OCI-LY7 (cell line): ENCODE measurements around the gene LRCH3. TPM values are rescaled to one million over a fixed set of nuclear protein-coding genes. Genes with fewer than 3 reads are reported as not detected.

ENCODE experiments used
- BruUV-seq: library from RNA; stranded (reverse); fragments of 400-500 nt; replicated peaks from 2 replicates; lab custom pipeline; 2021; lab: Mats Ljungman, UMichigan
- CTCF ChIA-PET: fragments of 300-600 bp; sonication (Branson Sonifier 250); formaldehyde crosslinking; loops from one replicate; lab custom pipeline; 2022; ENCODE audit warnings: antibody characterized with exemption; ENCODE audit not compliant: unreplicated experiment; lab: Charles Lee
- POLR2A ChIA-PET: fragments of 300-600 bp; sonication (Branson Sonifier 250); formaldehyde crosslinking; loops from one replicate; lab custom pipeline; 2022; ENCODE audit warnings: antibody characterized with exemption; lab: Charles Lee
- DNase-seq: peaks from one replicate; pipeline ENCODE4 v3.0.0-alpha.2; 2015; ENCODE audit warnings: low spot score
- H2AFZ ChIP-seq: fragments of 200-600 bp; sonication (generic), shearing (Covaris generic); 2 replicates; pipeline ENCODE4 v1.6.1; 2014; ENCODE audit warnings: mild to moderate bottlenecking, antibody characterized with exemption, low read length, moderate library complexity
- H3K27ac ChIP-seq: fragments of 200-600 bp; sonication (generic); 2 replicates; pipeline ENCODE4 v1.5.1; 2014; ENCODE audit warnings: mixed run types, low read depth, mild to moderate bottlenecking, moderate library complexity, low read length, inconsistent platforms; ENCODE audit not compliant: poor library complexity, severe bottlenecking
- H3K36me3 ChIP-seq: fragments of 200-600 bp; sonication (generic); 2 replicates; pipeline ENCODE4 v1.6.1; 2014; ENCODE audit warnings: mild to moderate bottlenecking, antibody characterized with exemption, low read length, moderate library complexity, mixed read lengths; ENCODE audit not compliant: insufficient read depth
- H3K4me1 ChIP-seq: fragments of 200-600 bp; sonication (generic); 2 replicates; pipeline ENCODE4 v1.5.1; 2014; ENCODE audit warnings: mild to moderate bottlenecking, low read length; ENCODE audit not compliant: insufficient read depth, poor library complexity, severe bottlenecking
- H3K4me2 ChIP-seq: fragments of 200-600 bp; sonication (generic); 2 replicates; pipeline ENCODE4 v1.6.1; 2014; ENCODE audit warnings: mild to moderate bottlenecking, low read length
- H3K4me3 ChIP-seq: fragments of 200-600 bp; sonication (generic); 2 replicates; pipeline ENCODE4 v1.5.1; 2014; ENCODE audit warnings: mild to moderate bottlenecking, low read depth, low read length; ENCODE audit not compliant: poor library complexity, severe bottlenecking
- H3K79me2 ChIP-seq: fragments of 200-600 bp; sonication (generic); 2 replicates; pipeline ENCODE4 v1.6.1; 2016; ENCODE audit warnings: low read depth, mild to moderate bottlenecking, low read length, moderate library complexity, mixed read lengths; ENCODE audit not compliant: insufficient read depth
- H3K9me2 ChIP-seq: fragments of 200-600 bp; sonication (generic); 2 replicates; pipeline ENCODE4 v1.6.1; 2016; ENCODE audit warnings: mild to moderate bottlenecking, low read length, mixed read lengths; ENCODE audit not compliant: insufficient read depth
- H3K9me3 ChIP-seq: fragments of 200-600 bp; sonication (generic); 2 replicates; pipeline ENCODE4 v1.6.1; 2014; ENCODE audit warnings: mild to moderate bottlenecking, mixed run types, low read length, mixed read lengths
- H4K20me1 ChIP-seq: fragments of 200-600 bp; sonication (generic); 2 replicates; pipeline ENCODE4 v1.6.1; 2014; ENCODE audit warnings: mild to moderate bottlenecking, antibody characterized with exemption, low read length, moderate library complexity, mixed read lengths; ENCODE audit not compliant: insufficient read depth
- EZH2phosphoT487 ChIP-seq: fragments of 200-600 bp; sonication (generic); IDR thresholded peaks from 2 replicates; pipeline ENCODE4 v1.6.1; 2018; ENCODE audit warnings: low read depth, borderline replicate concordance, mild to moderate bottlenecking, mixed run types, antibody characterized with exemption, low read length, moderate library complexity, mixed read lengths
- intact Hi-C: fragments of 100-400 bp; cut with micrococcal nuclease; formaldehyde crosslinking; loops from one replicate; pipeline ENCODE4 v1.10.0; 2022; ENCODE audit not compliant: unreplicated experiment
- total RNA-seq, 2 experiments: library from RNA; depleted of rRNA in 1 of 2; stranded (reverse); fragments of >200 nt in 1 of 2; shearing (Covaris generic) in 1 of 2; gene quantifications; 2 replicates each; pipeline ENCODE4 v1.2.3, GENCODE V29; 2014 to 2022
- TF ChIP-seq, protein P1 (sequence below): fragments of 200-600 bp; sonication (generic); conservative IDR thresholded peaks from 2 replicates; pipeline ENCODE4 v1.5.1; 2014; ENCODE audit warnings: mild to moderate bottlenecking, antibody characterized with exemption, low read length, moderate library complexity, mixed read lengths

The LRCH3 gene
- total RNA-seq, 2 experiments from 2014 or later = 39.0 to 52.6 TPM

- BruUV-seq = no TSS peak
- Histone ChIP-seq H3K79me2 (no peaks in the 10 kb centered on the region), H4K20me1 (no peaks in the 10 kb centered on the region), H3K27ac (no peak overlapping the region), H3K9me3 (no peaks in the 10 kb centered on the region), H3K4me2 (no peak overlapping the region), H2AFZ (no peak overlapping the region), H3K36me3 (peaks cover 8% of the 10 kb centered on the region; the same call in 1 of the 2 replicates), H3K9me2 (no peaks in the 10 kb centered on the region), H3K4me1 (no peaks in the 10 kb centered on the region), H3K4me3 (no peak overlapping the region)
- TF ChIP-seq, protein P1, sequence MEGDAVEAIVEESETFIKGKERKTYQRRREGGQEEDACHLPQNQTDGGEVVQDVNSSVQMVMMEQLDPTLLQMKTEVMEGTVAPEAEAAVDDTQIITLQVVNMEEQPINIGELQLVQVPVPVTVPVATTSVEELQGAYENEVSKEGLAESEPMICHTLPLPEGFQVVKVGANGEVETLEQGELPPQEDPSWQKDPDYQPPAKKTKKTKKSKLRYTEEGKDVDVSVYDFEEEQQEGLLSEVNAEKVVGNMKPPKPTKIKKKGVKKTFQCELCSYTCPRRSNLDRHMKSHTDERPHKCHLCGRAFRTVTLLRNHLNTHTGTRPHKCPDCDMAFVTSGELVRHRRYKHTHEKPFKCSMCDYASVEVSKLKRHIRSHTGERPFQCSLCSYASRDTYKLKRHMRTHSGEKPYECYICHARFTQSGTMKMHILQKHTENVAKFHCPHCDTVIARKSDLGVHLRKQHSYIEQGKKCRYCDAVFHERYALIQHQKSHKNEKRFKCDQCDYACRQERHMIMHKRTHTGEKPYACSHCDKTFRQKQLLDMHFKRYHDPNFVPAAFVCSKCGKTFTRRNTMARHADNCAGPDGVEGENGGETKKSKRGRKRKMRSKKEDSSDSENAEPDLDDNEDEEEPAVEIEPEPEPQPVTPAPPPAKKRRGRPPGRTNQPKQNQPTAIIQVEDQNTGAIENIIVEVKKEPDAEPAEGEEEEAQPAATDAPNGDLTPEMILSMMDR = no peak
- no peak for TF ChIP-seq EZH2phosphoT487
- intact Hi-C loops = no loop called here
- no peak for DNase-seq
- ChIA-PET POLR2A (interaction anchor here (0.6 kb wide), 1 partner anchor 23 kb away, joined by 4 read pairs; no protein-coding TSS in a partner anchor), CTCF (no interaction called here)
Measured at GRCh38 chr3:197866035-197866434, 75.0 kb downstream of the LRCH3 start.

- no peak overlapping the region for H3K4me3 ChIP-seq
- no peaks in the 10 kb centered on the region for H3K4me1 ChIP-seq
- no peaks in the 10 kb centered on the region for H4K20me1 ChIP-seq
- no peak overlapping the region for H2AFZ ChIP-seq
- peaks cover 46% of the 10 kb centered on the region for H3K36me3 ChIP-seq
- intact Hi-C loops = no loop called here
- BruUV-seq = no TSS peak
- no peak overlapping the region for H3K27ac ChIP-seq
- no peaks in the 10 kb centered on the region for H3K9me2 ChIP-seq
- no peaks in the 10 kb centered on the region for H3K79me2 ChIP-seq
- POLR2A ChIA-PET = no interaction called here
- H3K4me2 ChIP-seq = no peak overlapping the region
- no peak for TF ChIP-seq EZH2phosphoT487
- TF ChIP-seq, protein P1 = no peak
- no peaks in the 10 kb centered on the region for H3K9me3 ChIP-seq
- DNase-seq = no peak
- CTCF ChIA-PET = no interaction called here
Measured at GRCh38 chr3:197873329-197873728, 82.3 kb downstream of the LRCH3 start.

- Histone ChIP-seq H3K4me3 (no peak overlapping the region), H3K79me2 (no peaks in the 10 kb centered on the region), H3K9me3 (no peaks in the 10 kb centered on the region), H3K9me2 (no peaks in the 10 kb centered on the region), H3K4me2 (no peak overlapping the region), H4K20me1 (no peaks in the 10 kb centered on the region), H3K27ac (no peak overlapping the region), H3K4me1 (no peaks in the 10 kb centered on the region), H2AFZ (no peak overlapping the region), H3K36me3 (peaks cover 49% of the 10 kb centered on the region)
- DNase-seq = no peak
- intact Hi-C loops = no loop called here
- POLR2A ChIA-PET = interaction anchor here (1.1 kb wide), 1 partner anchor 13 kb away, joined by 3 read pairs; no protein-coding TSS in a partner anchor
- BruUV-seq = no TSS peak
- TF ChIP-seq, protein P1 = no peak
- no peak for TF ChIP-seq EZH2phosphoT487
- CTCF ChIA-PET = no interaction called here
Measured at GRCh38 chr3:197874064-197874463, 83.0 kb downstream of the LRCH3 start.
